Measurements from ENCODE around the gene TBC1D32. TPM values are rescaled to one million over a fixed set of nuclear protein-coding genes. Genes with fewer than 3 reads are reported as not detected.

TBC1D32 gene
- total and polyA plus RNA-seq, 12 donors, result 0.62 to 4.6 (median 3.2) TPM

DNA sequence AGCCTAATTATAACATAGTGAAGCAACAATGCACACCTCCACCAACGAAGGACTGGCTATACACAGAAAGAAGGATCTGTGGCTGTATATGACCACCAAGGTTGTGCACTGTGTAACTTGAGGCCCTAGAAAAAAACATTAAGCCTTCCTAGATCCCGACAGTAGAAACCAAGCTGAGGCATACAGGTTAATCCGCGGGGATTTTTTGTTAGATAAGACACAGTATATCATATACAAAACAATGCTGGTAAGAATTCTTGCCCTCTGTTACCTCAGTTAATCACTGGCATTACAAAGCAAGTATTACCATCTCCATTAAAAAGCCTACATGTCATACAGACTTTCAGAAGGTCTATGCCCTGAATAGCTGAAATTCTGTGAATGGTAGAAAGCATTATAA is 228.8 kb downstream of the TBC1D32 start:
- ATAC-seq, result no peak
- WGBS, 2 donors, result 72 to 81% methylated on average over 4 of the region's 4 CpGs
- TF ChIP-seq, protein P1, sequence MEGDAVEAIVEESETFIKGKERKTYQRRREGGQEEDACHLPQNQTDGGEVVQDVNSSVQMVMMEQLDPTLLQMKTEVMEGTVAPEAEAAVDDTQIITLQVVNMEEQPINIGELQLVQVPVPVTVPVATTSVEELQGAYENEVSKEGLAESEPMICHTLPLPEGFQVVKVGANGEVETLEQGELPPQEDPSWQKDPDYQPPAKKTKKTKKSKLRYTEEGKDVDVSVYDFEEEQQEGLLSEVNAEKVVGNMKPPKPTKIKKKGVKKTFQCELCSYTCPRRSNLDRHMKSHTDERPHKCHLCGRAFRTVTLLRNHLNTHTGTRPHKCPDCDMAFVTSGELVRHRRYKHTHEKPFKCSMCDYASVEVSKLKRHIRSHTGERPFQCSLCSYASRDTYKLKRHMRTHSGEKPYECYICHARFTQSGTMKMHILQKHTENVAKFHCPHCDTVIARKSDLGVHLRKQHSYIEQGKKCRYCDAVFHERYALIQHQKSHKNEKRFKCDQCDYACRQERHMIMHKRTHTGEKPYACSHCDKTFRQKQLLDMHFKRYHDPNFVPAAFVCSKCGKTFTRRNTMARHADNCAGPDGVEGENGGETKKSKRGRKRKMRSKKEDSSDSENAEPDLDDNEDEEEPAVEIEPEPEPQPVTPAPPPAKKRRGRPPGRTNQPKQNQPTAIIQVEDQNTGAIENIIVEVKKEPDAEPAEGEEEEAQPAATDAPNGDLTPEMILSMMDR (IDR thresholded peaks at IDR 0.05), result no peak

DNA sequence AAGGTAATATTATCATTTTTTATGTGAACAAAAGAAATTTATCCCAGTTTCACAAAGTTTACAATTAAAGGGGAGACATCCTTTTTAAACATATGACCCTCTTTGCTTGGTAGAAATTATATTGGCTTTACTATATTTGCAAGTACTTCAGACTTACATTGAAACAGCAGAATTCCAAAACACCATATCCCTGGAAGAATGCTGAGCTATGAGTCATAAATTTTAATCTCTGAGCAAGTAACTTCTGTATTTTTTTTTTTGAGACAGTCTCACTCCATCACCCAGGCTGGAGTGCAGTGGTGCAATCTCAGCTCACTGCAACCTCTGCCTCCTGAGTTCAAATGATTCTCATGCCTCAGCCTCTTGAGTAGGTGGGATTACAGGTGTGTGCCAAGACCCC is 240.4 kb downstream of the TBC1D32 start:
- no peaks in the 10 kb centered on the region for H3K27me3 ChIP-seq
- DNase-seq (no peak), ATAC-seq (no peak)
- no peak overlapping the region for H3K4me3 ChIP-seq
- intact Hi-C loops (cut with DNase I), result loop anchor here in 1 of 10 donors (5.0 kb wide), 1 partner anchor 322 kb away; no protein-coding TSS in a partner anchor
- no peaks in the 10 kb centered on the region for H3K4me1 ChIP-seq
- TF ChIP-seq, protein P1 (IDR thresholded peaks at IDR 0.05), result no peak
- peaks cover 0 to 12% (median 0%) of the 10 kb centered on the region in 11 donors for H3K9me3 ChIP-seq
- no peak overlapping the region for H3K27ac ChIP-seq
- H3K36me3 ChIP-seq, result peaks cover 0 to 5% (median 0%) of the 10 kb centered on the region in 9 donors

More for the DNA sequence above, 228.8 kb downstream of the TBC1D32 start:
- Histone ChIP-seq H3K27ac (no peak overlapping the region), H3K36me3 (no peaks in the 10 kb centered on the region), H3K27me3 (no peaks in the 10 kb centered on the region), H3K4me1 (no peaks in the 10 kb centered on the region), H3K9me3 (peaks cover 0 to 12% (median 0%) of the 10 kb centered on the region in 11 donors), H3K4me3 (no peak overlapping the region)
- no peak for DNase-seq
- intact Hi-C loops (cut with DNase I), result no loop called here

DNA sequence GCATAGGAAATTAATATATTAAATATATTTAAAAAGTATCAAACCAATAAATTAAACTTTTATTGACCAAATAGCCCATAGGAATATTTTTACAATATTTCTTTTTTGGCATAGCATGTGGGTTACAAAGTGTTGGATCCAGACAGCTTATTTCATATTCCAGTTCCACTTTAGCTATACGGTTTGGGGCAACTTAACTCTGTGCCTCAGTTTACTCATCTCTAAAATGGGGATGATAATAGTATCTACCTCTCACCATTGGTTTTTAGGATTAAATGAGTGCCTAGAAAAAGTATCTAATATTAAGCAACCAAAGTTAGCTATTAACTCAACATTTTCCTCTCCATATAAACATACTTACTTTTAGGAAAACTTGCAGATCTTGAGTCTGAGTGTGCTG is 243.8 kb downstream of the TBC1D32 start:
- DNase-seq, result no peak
- H3K4me1 ChIP-seq, result no peaks in the 10 kb centered on the region
- intact Hi-C loops (cut with DNase I), result loop anchor here in 1 of 10 donors (5.0 kb wide), 1 partner anchor 318 kb away; no protein-coding TSS in a partner anchor
- H3K27ac ChIP-seq, result no peak overlapping the region
- ATAC-seq, result no peak
- WGBS, 2 donors, result 86 to 93% methylated on average over 1 of the region's 1 CpG
- H3K36me3 ChIP-seq, result peaks cover 0 to 5% (median 0%) of the 10 kb centered on the region in 9 donors
- H3K9me3 ChIP-seq, result no peaks in the 10 kb centered on the region
- no peaks in the 10 kb centered on the region for H3K27me3 ChIP-seq
- TF ChIP-seq, protein P1 (IDR thresholded peaks at IDR 0.05), result no peak
- no peak overlapping the region for H3K4me3 ChIP-seq

DNA sequence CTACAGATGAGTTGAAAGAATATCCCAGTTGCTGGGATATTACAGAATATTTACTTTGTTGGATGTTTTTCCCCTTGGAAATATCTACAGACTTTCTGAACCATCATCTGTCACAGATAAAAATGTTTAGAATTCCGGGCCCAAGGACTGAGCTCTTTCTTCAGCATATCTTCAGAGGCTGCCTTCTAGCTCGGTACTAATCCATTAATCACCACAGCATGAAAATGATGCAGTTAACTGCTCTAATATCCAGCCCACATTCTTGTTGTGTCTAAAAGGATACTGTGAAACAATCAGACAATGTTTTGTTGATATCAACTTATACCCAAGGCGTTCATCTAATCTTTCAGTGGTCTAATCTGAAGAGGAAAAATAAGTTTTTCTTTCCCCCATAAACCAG is 247.4 kb downstream of the TBC1D32 start:
- Histone ChIP-seq H3K9me3 (no peaks in the 10 kb centered on the region), H3K27me3 (no peaks in the 10 kb centered on the region), H3K4me3 (no peak overlapping the region), H3K27ac (no peak overlapping the region), H3K36me3 (no peaks in the 10 kb centered on the region), H3K4me1 (no peaks in the 10 kb centered on the region)
- 72% methylated on average over 3 of the region's 3 CpGs for WGBS, 2 donors
- intact Hi-C loops (cut with DNase I), result no loop called here
- ATAC-seq (no peak), DNase-seq (no peak)
- TF ChIP-seq, protein P1 (IDR thresholded peaks at IDR 0.05), result no peak

All from heart right ventricle (tissue), 16 donors.